K562 (cell line): ENCODE measurements around the gene GOLGA8N. TPM values are rescaled to one million over a fixed set of nuclear protein-coding genes. Genes with fewer than 3 reads are reported as not detected.
A peak's percentile ranks its signal among the peaks of the same experiment; 100 is the strongest.
"Not testable (repeated sequence)": the region's sequence is repeated elsewhere in the genome, so short reads cannot be mapped to it uniquely, and the experiment has no call there.

Source experiments
- ATAC-seq: fragments of 200-7000 bp; cut with Tn5 transposase; 3 replicates; pipeline ENCODE4 v1.9.1; 2020; ENCODE audit warnings: moderate library complexity
- Bru-seq: library from RNA; stranded (reverse); fragments of 400-500 nt; gene quantifications from one replicate; lab custom pipeline; 2021; lab: Mats Ljungman, UMichigan
- BruChase-seq, 2 experiments: library from RNA; stranded (reverse); fragments of 400-500 nt; gene quantifications; one replicate each; lab custom pipeline; 2021; lab: Mats Ljungman, UMichigan
- BruUV-seq: library from RNA; stranded (reverse); fragments of 400-500 nt; replicated peaks from 2 replicates; lab custom pipeline; 2021; lab: Mats Ljungman, UMichigan
- CTCF ChIA-PET: fragments of 300-600 bp; formaldehyde crosslinking; extraction: SDS; loops from one replicate; lab custom pipeline; 2021; ENCODE audit warnings: low intra/inter-chr PET ratio; lab: Yijun Ruan, JAX
- POLR2A ChIA-PET: fragments of 300-600, 350-650 bp; sonication (Branson Sonifier 250); formaldehyde crosslinking; extraction: SDS; loops from one replicate; lab custom pipeline; 2021; ENCODE audit warnings: antibody characterized with exemption, inconsistent platforms; lab: Yijun Ruan, JAX
- DNase-seq, 4 experiments: peaks; one replicate each; pipeline versions ENCODE4 v3.0.0 to v3.0.0-alpha.2; 2011 to 2018; ENCODE audit warnings: low spot score in 3 of 4, mixed read lengths in 3 of 4; ENCODE audit errors: extremely low read depth in 1 of 4
- FAIRE-seq: peaks from 2 replicates; lab custom pipeline; 2011; peaks lifted over from hg19 to GRCh38; lab: Jason Lieb, UNC
- H2AFZ ChIP-seq: 2 replicates; pipeline ENCODE4 v1.6.0; 2011; ENCODE audit warnings: low read depth, low read length, control low read depth, inconsistent platforms
- H3K27ac ChIP-seq: fragments of 200-600 bp; 3 replicates; pipeline ENCODE4 v1.8.0; 2011; ENCODE audit warnings: low read depth, mild to moderate bottlenecking, control low read depth, inconsistent platforms, low read length, moderate library complexity, mixed read lengths; ENCODE audit errors: extremely low read depth
- H3K27me3 ChIP-seq, 2 experiments: fragments of 300-600 bp in 1 of 2; 2 replicates in 1 of 2; 3 replicates in 1 of 2; pipeline versions ENCODE4 v1.6.0 to v1.8.0; 2011; ENCODE audit warnings: inconsistent platforms in 2 of 2, low read length in 2 of 2, mild to moderate bottlenecking in 1 of 2, mixed read lengths in 1 of 2, moderate library complexity in 1 of 2; ENCODE audit not compliant: control insufficient read depth in 2 of 2, insufficient read depth in 2 of 2
- H3K36me3 ChIP-seq: fragments of 300-600 bp; 3 replicates; pipeline ENCODE4 v1.8.0; 2011; ENCODE audit warnings: mild to moderate bottlenecking, low read length, inconsistent platforms; ENCODE audit not compliant: control insufficient read depth, insufficient read depth
- H3K4me1 ChIP-seq, 2 experiments: fragments of 200-600 bp in 1 of 2; replicated peaks in 1 of 2; 2 replicates in 1 of 2; 3 replicates in 1 of 2; pipeline versions ENCODE4 v1.5.1 to v1.8.0; 2011; ENCODE audit warnings: inconsistent platforms in 2 of 2, low read length in 2 of 2, mild to moderate bottlenecking in 1 of 2, mixed read lengths in 1 of 2, moderate library complexity in 1 of 2; ENCODE audit not compliant: control insufficient read depth in 2 of 2, insufficient read depth in 2 of 2
- H3K4me2 ChIP-seq: 2 replicates; pipeline ENCODE4 v1.6.1; 2011; ENCODE audit warnings: low read length, control low read depth, inconsistent platforms, mixed read lengths; ENCODE audit not compliant: insufficient read depth
- H3K4me3 ChIP-seq: fragments of 200-600 bp; sonication (generic), shearing (Covaris generic); 2 replicates; pipeline ENCODE4 v1.5.1; 2016; ENCODE audit warnings: control low read depth, inconsistent platforms
- H3K79me2 ChIP-seq: fragments of 200-600 bp; 3 replicates; pipeline ENCODE4 v1.8.0; 2011; ENCODE audit warnings: low read length, inconsistent platforms; ENCODE audit not compliant: control insufficient read depth, insufficient read depth
- H3K9ac ChIP-seq, 2 experiments: 2 replicates each; pipeline versions ENCODE4 v1.6.0 to v1.6.1; 2011; ENCODE audit warnings: low read depth in 2 of 2, low read length in 2 of 2, control low read depth in 1 of 2, inconsistent platforms in 1 of 2, mild to moderate bottlenecking in 1 of 2, mixed read lengths in 1 of 2; ENCODE audit not compliant: insufficient read depth in 1 of 2
- H3K9me1 ChIP-seq: one replicate; pipeline ENCODE4 v1.6.0; 2011; ENCODE audit warnings: inconsistent platforms, mild to moderate bottlenecking, low read length, moderate library complexity; ENCODE audit not compliant: control insufficient read depth, insufficient read depth
- H3K9me3 ChIP-seq: replicated peaks from 2 replicates; pipeline ENCODE4 v1.5.1; 2011; ENCODE audit warnings: low read depth, low read length, inconsistent platforms; ENCODE audit not compliant: control insufficient read depth, insufficient read depth
- H4K20me1 ChIP-seq: replicated peaks from 2 replicates; pipeline ENCODE4 v1.6.1; 2011; ENCODE audit warnings: low read length, inconsistent platforms, mixed read lengths; ENCODE audit not compliant: control insufficient read depth, insufficient read depth
- WGBS: fragments of 100-300 bp; shearing (Covaris generic); methylation state at CpG from one replicate; pipeline ENCODE4 v1.1.6; 2016; ENCODE audit warnings: low coverage, mixed read lengths; ENCODE audit not compliant: insufficient coverage; ENCODE audit errors: missing lambda C conversion rate; 5-methylcytosine and 5-hydroxymethylcytosine counted together
- in situ Hi-C: fragments of 300-500 bp; cut with MboI; formaldehyde crosslinking; loops from 4 replicates; pipeline ENCODE4 v1.15.0; 2018; ENCODE audit warnings: inconsistent platforms, mixed read lengths
- intact Hi-C: fragments of 100-400 bp; cut with micrococcal nuclease; formaldehyde crosslinking; loops from 2 replicates; pipeline ENCODE4 v1.14.2; 2022
- long read RNA-seq, 3 experiments: library from polyadenylated mRNA in 2 of 3; library from RNA in 1 of 3; unstranded in 2 of 3; stranded (forward) in 1 of 3; transcript quantifications; one replicate each; pipeline ENCODE4 v2.0.0, GENCODE V29; 2019 to 2022
- polyA minus RNA-seq, 3 experiments: library from RNA; depleted of rRNA, polyadenylated mRNA; stranded (reverse); fragments of >200 nt; gene quantifications; 2 replicates each; pipeline ENCODE4 v1.2.3, GENCODE V29; 2011
- polyA plus RNA-seq, 8 experiments: library from polyadenylated mRNA; depleted of rRNA in 4 of 8; stranded (reverse) in 5 of 8; unstranded in 3 of 8; fragments of >200 nt; fragmentation: Nextera tagmentation in 2 of 8; fragmentation: Illumina TruSeq in 1 of 8; extraction: Ambion mirVana in 2 of 8; extraction: Trizol in 1 of 8; gene quantifications; 2 replicates each; pipeline versions ENCODE4 v1.2.1 to v1.2.3, GENCODE V29; 2011 to 2014; ENCODE audit warnings: inconsistent platforms in 1 of 8, missing spikeins in 1 of 8
- total RNA-seq, 7 experiments: library from RNA; depleted of rRNA in 6 of 7; stranded (reverse); fragments of >200 nt in 6 of 7; fragmentation: Illumina TruSeq in 2 of 7; extraction: Trizol in 2 of 7; gene quantifications; 2 replicates each; pipeline versions ENCODE4 v1.2.1 to v1.2.3, GENCODE V29; 2011 to 2021; ENCODE audit warnings: low replicate concordance in 1 of 7

GOLGA8N gene
- 1.8 and 2.2 TPM in 2 replicates for total RNA-seq (2011; cell fraction: chromatin; rRNA removed; ENCODE audit: low replicate concordance)
- 3.3 and 3.8 TPM in 2 replicates for total RNA-seq (2011; cell fraction: nucleolus; rRNA removed)
- total RNA-seq (2011; cell fraction: nucleoplasm; rRNA removed) = 0.92 and 1.1 TPM in 2 replicates
- total RNA-seq (2014; rRNA removed) (0.08 and 4.5 TPM in 2 replicates), total RNA-seq (2014; rRNA removed; fragmentation: Illumina TruSeq; extraction: Trizol) (0.35 and 0.36 TPM in 2 replicates), total RNA-seq (2015; rRNA removed; fragmentation: Illumina TruSeq; extraction: Trizol) (0.23 and 0.25 TPM in 2 replicates), total RNA-seq (2021) (0.24 and 0.60 TPM in 2 replicates), polyA plus RNA-seq (2011; rRNA removed) (0.17 and 0.37 TPM in 2 replicates), polyA plus RNA-seq (2014; fragmentation: Illumina TruSeq; extraction: Trizol) (0.24 and 0.26 TPM in 2 replicates), polyA plus RNA-seq (2014; fragmentation: Nextera tagmentation; extraction: Ambion mirVana) (under 1 TPM; 0.01 to 0.04 TPM), polyA plus RNA-seq (2014; rRNA removed) (0.12 and 0.17 TPM in 2 replicates), polyA minus RNA-seq (2011; rRNA and poly(A)+ RNA removed) (0.07 and 0.36 TPM in 2 replicates), Bru-seq, nascent RNA (percentile 19 among the genes with signal in this experiment), BruChase-seq, experiment 1, labeled RNA remaining after a 2-hour chase (percentile 17 among the genes with signal in this experiment), BruChase-seq, experiment 2, labeled RNA remaining after a 6-hour chase (percentile 36 among the genes with signal in this experiment)
- polyA plus RNA-seq (2011; cell fraction: cytosol; rRNA removed) = 0.01 and 0.10 TPM in 2 replicates
- polyA plus RNA-seq (2011; cell fraction: nucleus; rRNA removed) = 0.57 and 2.5 TPM in 2 replicates
- 1.1 and 1.6 TPM in 2 replicates for polyA plus RNA-seq (2012)
- polyA minus RNA-seq (2011; cell fraction: cytosol; rRNA and poly(A)+ RNA removed) = not detected in 2 replicates
- polyA minus RNA-seq (2011; cell fraction: nucleus; rRNA and poly(A)+ RNA removed) = 0.13 and 0.89 TPM in 2 replicates
- long read RNA-seq, experiment 1 = 0 reads
- long read RNA-seq, experiment 2 = 0 reads
- long read RNA-seq, experiment 3 = 0 reads

DNA sequence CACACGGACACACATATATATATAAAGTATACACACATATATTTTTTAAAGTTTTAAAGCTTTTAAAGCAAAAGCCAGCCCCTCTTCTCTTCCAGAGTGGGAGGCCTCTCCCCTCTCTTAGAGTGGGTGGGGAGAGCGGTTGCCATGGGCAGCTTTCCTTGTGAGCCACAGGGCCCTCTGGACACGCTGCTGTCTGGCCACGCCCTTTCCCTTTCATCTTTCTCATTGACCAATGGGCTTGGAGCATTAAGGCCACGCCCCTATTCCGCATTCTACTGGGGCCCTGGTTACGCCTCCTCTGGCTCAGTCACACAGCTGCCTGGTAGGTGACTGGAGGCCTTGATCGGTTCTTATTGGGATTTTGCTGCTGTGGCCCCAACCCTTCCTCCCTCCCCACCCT lies at the start of gene GOLGA8N:
GOLGA8N (plus strand) TSS at position 306 of the 400 bp plus-strand sequence.
- H3K9ac ChIP-seq, CTCF ChIA-PET, FAIRE-seq, in situ Hi-C loops, H3K4me2 ChIP-seq, H3K4me1 ChIP-seq, H3K36me3 ChIP-seq, H3K79me2 ChIP-seq, H4K20me1 ChIP-seq, H3K27me3 ChIP-seq, H3K27ac ChIP-seq, BruUV-seq, intact Hi-C loops, DNase-seq, H3K9me1 ChIP-seq, H3K9me3 ChIP-seq, H2AFZ ChIP-seq, H3K4me3 ChIP-seq, ATAC-seq, POLR2A ChIA-PET: not testable (repeated sequence)
- WGBS = 6% methylated on average over 3 of the region's 8 CpGs

- ATAC-seq, H4K20me1 ChIP-seq, H3K9ac ChIP-seq, H3K4me1 ChIP-seq, H3K9me1 ChIP-seq, H3K4me3 ChIP-seq, FAIRE-seq, BruUV-seq, POLR2A ChIA-PET, DNase-seq, intact Hi-C loops, H3K27me3 ChIP-seq, H3K79me2 ChIP-seq, in situ Hi-C loops, H2AFZ ChIP-seq, H3K36me3 ChIP-seq, CTCF ChIA-PET, H3K9me3 ChIP-seq, H3K27ac ChIP-seq, H3K4me2 ChIP-seq: not testable (repeated sequence)
- WGBS = no CpG with 5 or more reads among the region's 1 CpG
These were observed 49.8 kb upstream of the GOLGA8N start for GRCh38 chr15:32543456-32543855.

DNA sequence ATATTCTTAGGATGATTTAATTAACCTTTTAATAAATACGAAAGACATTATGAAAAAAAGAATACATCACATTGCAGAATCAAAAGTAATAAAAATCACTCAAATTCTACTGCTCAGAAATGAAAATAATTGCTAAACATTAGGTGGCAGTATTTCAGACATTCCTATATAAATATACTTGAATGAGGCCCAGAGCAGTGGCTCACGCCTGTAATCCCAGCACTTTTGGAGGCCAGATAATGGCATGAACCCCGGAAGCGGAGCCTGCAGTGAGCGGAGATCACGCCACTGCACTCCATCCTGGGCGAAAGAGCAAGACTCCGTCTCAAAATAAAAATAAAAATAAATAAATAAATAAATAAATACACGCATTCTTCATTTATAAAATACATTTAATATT lies 48.1 kb upstream of the GOLGA8N start:
- BruUV-seq, H3K4me3 ChIP-seq, CTCF ChIA-PET, H3K36me3 ChIP-seq, H3K4me1 ChIP-seq, H3K27ac ChIP-seq, H3K27me3 ChIP-seq, FAIRE-seq, H3K4me2 ChIP-seq, H4K20me1 ChIP-seq, H3K9ac ChIP-seq, H3K79me2 ChIP-seq, DNase-seq, H2AFZ ChIP-seq, in situ Hi-C loops, POLR2A ChIA-PET, H3K9me1 ChIP-seq, H3K9me3 ChIP-seq, intact Hi-C loops: not testable (repeated sequence)
- ATAC-seq = peak; percentile 60
- WGBS = no CpG with 5 or more reads among the region's 9 CpGs
